ENCODE measurements around the gene FCHSD2. TPM values are rescaled to one million over a fixed set of nuclear protein-coding genes. Genes with fewer than 3 reads are reported as not detected.

FCHSD2 gene
- total and polyA plus RNA-seq, 10 donors = 30.2 to 129 (median 69.7) TPM

DNA sequence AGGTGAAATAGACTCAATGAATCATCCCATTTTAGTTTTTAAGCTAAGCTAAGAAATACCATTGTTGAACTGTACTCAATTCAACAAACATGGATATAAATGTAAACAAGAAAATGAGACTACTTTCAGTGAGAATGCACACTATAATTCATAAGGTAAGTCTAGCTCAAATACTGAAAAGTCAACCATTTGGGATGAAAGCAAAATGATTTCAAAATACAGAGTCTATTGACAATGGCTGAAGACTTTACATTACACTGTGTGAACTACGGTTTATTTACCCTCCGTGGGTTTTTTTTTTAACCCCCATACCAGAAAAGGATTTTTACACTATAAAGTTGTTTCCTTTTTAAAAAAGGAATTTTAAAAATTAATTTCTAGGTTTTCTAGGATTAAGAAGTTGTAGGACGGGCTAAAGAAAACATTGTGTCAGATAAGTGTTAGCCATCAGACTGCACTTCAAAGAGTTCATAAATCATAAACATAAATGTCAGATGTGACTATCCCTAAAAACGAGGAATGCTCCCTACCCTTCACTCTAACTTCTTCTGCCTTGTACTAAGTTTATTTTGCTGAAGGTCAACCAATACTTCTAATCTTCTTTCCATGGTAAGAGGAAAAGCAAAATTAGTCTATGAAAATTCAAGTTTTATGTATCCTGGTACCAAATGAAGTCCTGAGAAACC lies 83.0 kb downstream of the FCHSD2 start:
- WGBS, 5 donors = 77 to 87% (median 81%) methylated on average over 4 of the region's 4 CpGs
- no peak for DNase-seq

DNA sequence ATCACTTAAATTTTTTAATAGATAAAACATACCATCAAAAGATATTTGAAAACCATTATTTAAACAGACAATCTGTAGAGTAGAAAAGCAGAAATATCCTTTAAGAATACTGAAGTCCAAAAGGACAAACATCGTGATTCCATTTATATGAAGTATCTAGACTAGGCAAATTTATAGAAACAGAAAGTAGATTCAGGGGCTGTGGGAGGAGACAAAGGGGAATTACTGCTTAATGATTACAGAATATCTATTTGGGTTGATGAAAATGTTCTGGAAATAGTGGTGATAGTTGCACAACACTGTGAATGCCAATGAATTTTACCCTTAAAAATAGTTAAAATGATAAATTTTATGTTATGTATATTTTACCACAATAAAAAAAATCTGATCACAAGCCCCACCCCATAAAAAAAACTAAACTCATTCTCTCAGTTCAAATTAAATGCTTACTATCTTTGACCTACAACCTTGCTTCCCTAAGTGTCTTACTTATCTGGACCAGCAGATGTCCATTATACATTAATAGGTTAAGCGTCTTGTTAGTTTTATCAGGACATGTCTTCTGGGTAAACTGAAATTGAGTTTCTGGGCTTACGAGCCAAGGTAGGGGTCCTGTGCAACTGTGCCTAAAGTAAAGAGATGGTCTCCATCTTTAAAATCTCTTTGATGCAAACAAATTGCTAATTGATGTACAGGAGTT lies 86.3 kb downstream of the FCHSD2 start:
- Histone ChIP-seq H3K4me1 (peaks cover 13 to 96% (median 55%) of the 10 kb centered on the region in 6 donors), H3K4me3 (no peak overlapping the region), H3K27me3 (replicated peaks in 1 of 7) (no peaks in the 10 kb centered on the region), H3K27ac (peak overlapping the region in 7 of 8 donors; percentile 23 to 56 (median 45)), H3K36me3 (peaks cover 0 to 11% (median 0%) of the 10 kb centered on the region in 6 donors), H3K9me3 (peaks cover 0 to 6% (median 0%) of the 10 kb centered on the region in 8 donors)
- DNase-seq = no peak
- whole genome bisulfite sequencing, 5 donors = 57 to 73% (median 64%) methylated on average over 3 of the region's 3 CpGs
- TF ChIP-seq POLR2AphosphoS5 (IDR thresholded peaks at IDR 0.05) = no peak
- no peak for TF ChIP-seq POLR2A (IDR thresholded peaks at IDR 0.05)
- TF ChIP-seq, protein P1, sequence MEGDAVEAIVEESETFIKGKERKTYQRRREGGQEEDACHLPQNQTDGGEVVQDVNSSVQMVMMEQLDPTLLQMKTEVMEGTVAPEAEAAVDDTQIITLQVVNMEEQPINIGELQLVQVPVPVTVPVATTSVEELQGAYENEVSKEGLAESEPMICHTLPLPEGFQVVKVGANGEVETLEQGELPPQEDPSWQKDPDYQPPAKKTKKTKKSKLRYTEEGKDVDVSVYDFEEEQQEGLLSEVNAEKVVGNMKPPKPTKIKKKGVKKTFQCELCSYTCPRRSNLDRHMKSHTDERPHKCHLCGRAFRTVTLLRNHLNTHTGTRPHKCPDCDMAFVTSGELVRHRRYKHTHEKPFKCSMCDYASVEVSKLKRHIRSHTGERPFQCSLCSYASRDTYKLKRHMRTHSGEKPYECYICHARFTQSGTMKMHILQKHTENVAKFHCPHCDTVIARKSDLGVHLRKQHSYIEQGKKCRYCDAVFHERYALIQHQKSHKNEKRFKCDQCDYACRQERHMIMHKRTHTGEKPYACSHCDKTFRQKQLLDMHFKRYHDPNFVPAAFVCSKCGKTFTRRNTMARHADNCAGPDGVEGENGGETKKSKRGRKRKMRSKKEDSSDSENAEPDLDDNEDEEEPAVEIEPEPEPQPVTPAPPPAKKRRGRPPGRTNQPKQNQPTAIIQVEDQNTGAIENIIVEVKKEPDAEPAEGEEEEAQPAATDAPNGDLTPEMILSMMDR (IDR thresholded peaks at IDR 0.05 in 8 of 11, conservative IDR thresholded peaks at IDR 0.05 in 3 of 11) = no peak
- intact Hi-C loops (cut with DNase I; ENCODE audit: low total_unique reads) = no loop called here

More for the DNA sequence above, 83.0 kb downstream of the FCHSD2 start:
- Histone ChIP-seq H3K27ac (peak overlapping the region in 3 of 8 donors; percentile 1 to 20 (median 16)), H3K36me3 (peaks cover 0 to 26% (median 0%) of the 10 kb centered on the region in 6 donors), H3K4me1 (peaks cover 20 to 97% (median 63%) of the 10 kb centered on the region in 6 donors), H3K9me3 (peaks cover 0 to 6% (median 0%) of the 10 kb centered on the region in 8 donors), H3K4me3 (no peak overlapping the region), H3K27me3 (replicated peaks in 1 of 7) (no peaks in the 10 kb centered on the region)
- TF ChIP-seq POLR2A (IDR thresholded peaks at IDR 0.05) (no peak), POLR2AphosphoS5 (IDR thresholded peaks at IDR 0.05) (no peak)
- TF ChIP-seq, protein P1 (IDR thresholded peaks at IDR 0.05 in 8 of 11, conservative IDR thresholded peaks at IDR 0.05 in 3 of 11) = no peak
- intact Hi-C loops (cut with DNase I; ENCODE audit: low total_unique reads) = no loop called here

DNA sequence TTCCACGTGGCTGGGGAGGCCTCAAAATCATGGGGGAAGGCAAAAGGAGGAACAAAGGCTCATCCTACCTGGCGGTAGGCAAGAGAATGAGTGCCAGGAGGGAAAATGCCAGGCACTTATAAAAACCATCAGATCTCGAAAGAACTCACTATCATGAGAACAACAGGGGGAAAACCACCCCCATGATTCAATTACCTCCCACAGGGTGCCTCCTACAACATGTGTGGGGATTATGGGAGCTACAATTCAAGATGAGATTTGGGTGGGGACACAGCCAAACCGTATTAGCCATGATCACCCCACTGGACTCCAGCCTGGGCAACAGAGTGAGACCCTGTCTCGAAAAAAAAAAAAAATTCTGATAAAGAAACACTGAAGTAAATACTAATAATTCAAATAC lies 87.1 kb downstream of the FCHSD2 start:
- peaks cover 0 to 9% (median 0%) of the 10 kb centered on the region in 6 donors for H3K36me3 ChIP-seq
- peak overlapping the region in 7 of 8 donors; percentile 23 to 56 (median 45) for H3K27ac ChIP-seq
- H3K4me1 ChIP-seq = peaks cover 12 to 96% (median 57%) of the 10 kb centered on the region in 6 donors
- H3K9me3 ChIP-seq = peaks cover 0 to 6% (median 0%) of the 10 kb centered on the region in 8 donors
- 73 to 89% (median 85%) methylated on average over 5 of the region's 5 CpGs for WGBS, 5 donors
- H3K4me3 ChIP-seq = no peak overlapping the region
- intact Hi-C loops (cut with DNase I; ENCODE audit: low total_unique reads) = no loop called here
- TF ChIP-seq, protein P1 (IDR thresholded peaks at IDR 0.05 in 8 of 11, conservative IDR thresholded peaks at IDR 0.05 in 3 of 11) = peak in 1 of 11 experiments; percentile 11
- no peak for TF ChIP-seq POLR2AphosphoS5 (IDR thresholded peaks at IDR 0.05)
- H3K27me3 ChIP-seq (replicated peaks in 1 of 7) = no peaks in the 10 kb centered on the region
- no peak for DNase-seq

DNA sequence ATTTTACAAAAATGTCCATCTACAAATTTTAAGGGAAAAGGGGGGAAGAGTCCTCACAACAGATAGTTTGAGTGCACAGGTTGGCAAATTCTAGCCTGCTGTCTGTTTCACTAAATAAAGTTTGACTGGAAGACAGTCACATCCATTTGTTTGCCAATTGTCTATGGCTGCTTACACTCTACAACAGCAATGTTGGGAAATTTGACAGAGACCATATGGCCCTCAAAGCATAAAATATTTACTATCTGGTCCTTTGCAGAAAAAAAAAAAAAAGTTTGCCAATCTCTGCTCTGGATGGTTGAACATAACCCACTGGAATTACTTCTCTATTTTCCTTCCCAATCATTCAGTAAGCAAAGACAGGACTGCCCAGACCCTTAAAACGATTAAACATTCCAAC lies 88.2 kb downstream of the FCHSD2 start:
- peaks cover 0 to 6% (median 0%) of the 10 kb centered on the region in 8 donors for H3K9me3 ChIP-seq
- 61 to 80% (median 75%) methylated on average over 1 of the region's 1 CpG for WGBS, 5 donors
- H3K4me3 ChIP-seq = no peak overlapping the region
- H3K27me3 ChIP-seq (replicated peaks in 1 of 7) = no peaks in the 10 kb centered on the region
- peaks cover 0 to 9% (median 0%) of the 10 kb centered on the region in 6 donors for H3K36me3 ChIP-seq
- no peak for DNase-seq
- intact Hi-C loops (cut with DNase I; ENCODE audit: low total_unique reads) = no loop called here
- H3K4me1 ChIP-seq = peaks cover 12 to 95% (median 58%) of the 10 kb centered on the region in 6 donors
- TF ChIP-seq, protein P1 (IDR thresholded peaks at IDR 0.05 in 8 of 11, conservative IDR thresholded peaks at IDR 0.05 in 3 of 11) = no peak
- TF ChIP-seq POLR2AphosphoS5 (IDR thresholded peaks at IDR 0.05) (no peak), POLR2A (IDR thresholded peaks at IDR 0.05) (no peak)
- peak overlapping the region in 6 of 8 donors; percentile 23 to 56 (median 50) for H3K27ac ChIP-seq
